Endothelial cell of umbilical vein (primary cell): ENCODE results near the gene RNF43. TPM values are rescaled to one million over a fixed set of nuclear protein-coding genes. Genes with fewer than 3 reads are reported as not detected.

Experiments used
- BruUV-seq: library from RNA; stranded (reverse); fragments of 400-500 nt; replicated peaks from 2 replicates; lab custom pipeline; 2021; lab: Mats Ljungman, UMichigan
- CTCF ChIA-PET: fragments of 300-600, 350-600 bp; sonication (Branson Sonifier 250); formaldehyde crosslinking; loops from one replicate; lab custom pipeline; 2021; ENCODE audit warnings: antibody characterized with exemption, inconsistent platforms; lab: Charles Lee
- POLR2A ChIA-PET: fragments of 300-600, 350-600 bp; sonication (Branson Sonifier 250); formaldehyde crosslinking; loops from one replicate; lab custom pipeline; 2021; ENCODE audit warnings: antibody characterized with exemption, inconsistent platforms; lab: Charles Lee
- DNase-seq: peaks from one replicate; pipeline ENCODE4 v3.0.0-alpha.2; 2011; ENCODE audit warnings: low read depth, low spot score
- FAIRE-seq: peaks from 2 replicates; lab custom pipeline; 2011; peaks lifted over from hg19 to GRCh38; lab: Jason Lieb, UNC
- H2AFZ ChIP-seq: 2 replicates; pipeline ENCODE4 v1.6.0; 2012; ENCODE audit warnings: low read depth, low read length, control low read depth, inconsistent platforms
- H3K27ac ChIP-seq: 2 replicates; pipeline ENCODE4 v1.5.1; 2011; ENCODE audit warnings: low read depth, mild to moderate bottlenecking, control low read depth, low read length, moderate library complexity; ENCODE audit not compliant: insufficient read depth
- H3K27me3 ChIP-seq, 2 experiments: 2 replicates each; pipeline versions ENCODE4 v1.6.0 to v1.6.1; 2011; ENCODE audit warnings: low read length in 2 of 2, mixed read lengths in 1 of 2; ENCODE audit not compliant: control insufficient read depth in 2 of 2, insufficient read depth in 2 of 2
- H3K36me3 ChIP-seq, 2 experiments: 2 replicates in 1 of 2; 3 replicates in 1 of 2; pipeline ENCODE4 v1.5.1; 2011; ENCODE audit warnings: low read length in 2 of 2, mild to moderate bottlenecking in 1 of 2, moderate library complexity in 1 of 2; ENCODE audit not compliant: control insufficient read depth in 2 of 2, insufficient read depth in 2 of 2; ENCODE audit errors: extremely low read depth in 1 of 2
- H3K4me1 ChIP-seq: 3 replicates; pipeline ENCODE4 v1.5.1; 2011; ENCODE audit warnings: mild to moderate bottlenecking, low read length; ENCODE audit not compliant: control insufficient read depth, insufficient read depth; ENCODE audit errors: extremely low read depth
- H3K4me2 ChIP-seq: 2 replicates; pipeline ENCODE4 v1.6.1; 2011; ENCODE audit warnings: low read length, control low read depth, mixed read lengths; ENCODE audit not compliant: insufficient read depth
- H3K4me3 ChIP-seq, 3 experiments: fragments of 200-600 bp in 1 of 3; sonication (generic), shearing (Covaris generic) in 1 of 3; replicated peaks in 1 of 3; 2 replicates each; pipeline ENCODE4 v1.5.1; 2011 to 2016; ENCODE audit warnings: control low read depth in 3 of 3, low read length in 3 of 3, mild to moderate bottlenecking in 2 of 3, inconsistent platforms in 1 of 3, low read depth in 1 of 3, moderate library complexity in 1 of 3; ENCODE audit not compliant: insufficient read depth in 1 of 3
- H3K79me2 ChIP-seq: 2 replicates; pipeline ENCODE4 v1.6.0; 2012; ENCODE audit warnings: low read length, inconsistent platforms; ENCODE audit not compliant: control insufficient read depth, insufficient read depth
- H3K9ac ChIP-seq: replicated peaks from 2 replicates; pipeline ENCODE3; 2011; ENCODE audit warnings: low read length, control low read depth; ENCODE audit not compliant: insufficient read depth; ENCODE audit errors: extremely low read depth
- H3K9me1 ChIP-seq: replicated peaks from 3 replicates; pipeline ENCODE4 v1.6.0; 2011; ENCODE audit warnings: mild to moderate bottlenecking, low read length; ENCODE audit not compliant: control insufficient read depth, insufficient read depth; ENCODE audit errors: extremely low read depth
- H3K9me3 ChIP-seq: replicated peaks from 2 replicates; pipeline ENCODE4 v1.5.1; 2012; ENCODE audit warnings: low read length, inconsistent platforms; ENCODE audit not compliant: control insufficient read depth, insufficient read depth
- H4K20me1 ChIP-seq: replicated peaks from 2 replicates; pipeline ENCODE3; 2011; ENCODE audit warnings: mild to moderate bottlenecking, low read length; ENCODE audit not compliant: control insufficient read depth, insufficient read depth; ENCODE audit errors: extremely low read depth
- EZH2 ChIP-seq: IDR thresholded peaks from 2 replicates; pipeline ENCODE4 v1.6.1; 2012; ENCODE audit warnings: borderline replicate concordance, low read depth, mild to moderate bottlenecking, moderate library complexity, low read length, inconsistent platforms; ENCODE audit not compliant: severe bottlenecking
- FOS ChIP-seq: IDR thresholded peaks from 2 replicates; pipeline ENCODE4 v1.6.1; 2011; ENCODE audit warnings: mild to moderate bottlenecking, low read length, moderate library complexity, borderline replicate concordance; ENCODE audit not compliant: insufficient read depth
- GATA2 ChIP-seq: IDR thresholded peaks from 2 replicates; pipeline ENCODE4 v1.7.0; 2011; ENCODE audit warnings: low read depth, mild to moderate bottlenecking, moderate library complexity, mixed read lengths, low read length; ENCODE audit not compliant: insufficient read length, insufficient read depth
- JUN ChIP-seq: IDR thresholded peaks from 2 replicates; pipeline ENCODE4 v1.6.1; 2011; ENCODE audit warnings: borderline replicate concordance, low read depth; ENCODE audit not compliant: insufficient read length, insufficient read depth
- MYC ChIP-seq: IDR thresholded peaks from one replicate; pipeline ENCODE4 v1.6.1; 2011; ENCODE audit warnings: mild to moderate bottlenecking, low read depth, low read length
- POLR2A ChIP-seq: IDR thresholded peaks from 2 replicates; pipeline ENCODE4 v1.6.1; 2012; ENCODE audit warnings: low read depth, mild to moderate bottlenecking, control low read depth, low read length
- POLR2AphosphoS5 ChIP-seq: IDR thresholded peaks from 2 replicates; pipeline ENCODE4 v1.6.1; 2012; ENCODE audit warnings: low read depth, mild to moderate bottlenecking, control low read depth, low read length, moderate library complexity; ENCODE audit not compliant: insufficient read depth
- dilution Hi-C: fragments of 300-500 bp; cut with MboI; formaldehyde crosslinking; loops from one replicate; pipeline ENCODE4 v1.15.0; 2019; ENCODE audit warnings: low sequenced_read_pairs; ENCODE audit not compliant: extremely low pct_ligation_motif_present
- intact Hi-C: fragments of 100-400 bp; cut with micrococcal nuclease; formaldehyde crosslinking; loops from one replicate; pipeline ENCODE4 v1.10.0; 2022
- polyA plus RNA-seq, 4 experiments: library from polyadenylated mRNA; depleted of rRNA in 3 of 4; stranded (reverse) in 3 of 4; unstranded in 1 of 4; fragments of >200 nt; gene quantifications; 2 replicates each; pipeline versions ENCODE4 v1.2.1 to v1.2.3, GENCODE V29; 2011 to 2012; ENCODE audit warnings: missing spikeins in 1 of 4
- total RNA-seq: library from RNA; stranded (reverse); gene quantifications from 2 replicates; pipeline ENCODE4 v1.2.3, GENCODE V29; 2021
- TF ChIP-seq, protein P1 (sequence below): IDR thresholded peaks from 2 replicates; pipeline ENCODE4 v1.6.1; 2011; ENCODE audit not compliant: insufficient read depth, insufficient read length
- TF ChIP-seq, protein P2 (sequence below), 2 donors: IDR thresholded peaks; 1 replicate in 1 of 2; 2 replicates in 1 of 2; pipeline ENCODE4 v1.5.1; 2011; ENCODE audit warnings: low read length in 2 of 2, mild to moderate bottlenecking in 2 of 2, moderate library complexity in 2 of 2, control low read depth in 1 of 2, inconsistent platforms in 1 of 2, low read depth in 1 of 2; ENCODE audit not compliant: insufficient read depth in 1 of 2; ENCODE audit errors: extremely low read depth in 1 of 2

Gene RNF43
- total and polyA plus RNA-seq, 2 donors (not counting 3 experiments of a cell fraction or from before 2014, with no cell fraction given) = not detected

- DNase-seq (no peak), FAIRE-seq (no peak)
- no peak overlapping the region for H3K9ac ChIP-seq
- H3K9me1 ChIP-seq = no peaks in the 10 kb centered on the region
- TF ChIP-seq POLR2AphosphoS5 = no peak
- TF ChIP-seq, protein P1, sequence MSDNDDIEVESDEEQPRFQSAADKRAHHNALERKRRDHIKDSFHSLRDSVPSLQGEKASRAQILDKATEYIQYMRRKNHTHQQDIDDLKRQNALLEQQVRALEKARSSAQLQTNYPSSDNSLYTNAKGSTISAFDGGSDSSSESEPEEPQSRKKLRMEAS = no peak
- no peak overlapping the region for H3K4me3 ChIP-seq
- H3K79me2 ChIP-seq = no peaks in the 10 kb centered on the region
- no peak overlapping the region for H3K4me2 ChIP-seq
- peaks cover 6 to 7% of the 10 kb centered on the region in 2 experiments for H3K27me3 ChIP-seq
- no peaks in the 10 kb centered on the region for H4K20me1 ChIP-seq
- no peaks in the 10 kb centered on the region for H3K9me3 ChIP-seq
- ChIA-PET CTCF (no interaction called here), POLR2A (no interaction called here)
- dilution Hi-C loops (no loop called here), intact Hi-C loops (no loop called here)
- no peak overlapping the region for H2AFZ ChIP-seq
- H3K36me3 ChIP-seq = no peaks in the 10 kb centered on the region
- no peak overlapping the region for H3K27ac ChIP-seq
- no peaks in the 10 kb centered on the region for H3K4me1 ChIP-seq
- no TSS peak for BruUV-seq
These were observed 19.5 kb upstream of the RNF43 start for GRCh38 chr17:58436805-58437239.

- no peak overlapping the region for H3K4me2 ChIP-seq
- no peak overlapping the region for H3K4me3 ChIP-seq
- BruUV-seq = no TSS peak
- no peaks in the 10 kb centered on the region for H4K20me1 ChIP-seq
- H3K27me3 ChIP-seq = peaks cover 4 to 6% of the 10 kb centered on the region in 2 experiments
- H3K9me1 ChIP-seq = no peaks in the 10 kb centered on the region
- no peak overlapping the region for H2AFZ ChIP-seq
- no peaks in the 10 kb centered on the region for H3K79me2 ChIP-seq
- H3K36me3 ChIP-seq = no peaks in the 10 kb centered on the region
- TF ChIP-seq MYC = no peak
- TF ChIP-seq FOS = no peak
- no peak for TF ChIP-seq JUN
- TF ChIP-seq GATA2 = no peak
- TF ChIP-seq, protein P1 = no peak
- no peak for TF ChIP-seq POLR2A
- no peak for TF ChIP-seq POLR2AphosphoS5
- TF ChIP-seq EZH2 = no peak
- TF ChIP-seq, protein P2, sequence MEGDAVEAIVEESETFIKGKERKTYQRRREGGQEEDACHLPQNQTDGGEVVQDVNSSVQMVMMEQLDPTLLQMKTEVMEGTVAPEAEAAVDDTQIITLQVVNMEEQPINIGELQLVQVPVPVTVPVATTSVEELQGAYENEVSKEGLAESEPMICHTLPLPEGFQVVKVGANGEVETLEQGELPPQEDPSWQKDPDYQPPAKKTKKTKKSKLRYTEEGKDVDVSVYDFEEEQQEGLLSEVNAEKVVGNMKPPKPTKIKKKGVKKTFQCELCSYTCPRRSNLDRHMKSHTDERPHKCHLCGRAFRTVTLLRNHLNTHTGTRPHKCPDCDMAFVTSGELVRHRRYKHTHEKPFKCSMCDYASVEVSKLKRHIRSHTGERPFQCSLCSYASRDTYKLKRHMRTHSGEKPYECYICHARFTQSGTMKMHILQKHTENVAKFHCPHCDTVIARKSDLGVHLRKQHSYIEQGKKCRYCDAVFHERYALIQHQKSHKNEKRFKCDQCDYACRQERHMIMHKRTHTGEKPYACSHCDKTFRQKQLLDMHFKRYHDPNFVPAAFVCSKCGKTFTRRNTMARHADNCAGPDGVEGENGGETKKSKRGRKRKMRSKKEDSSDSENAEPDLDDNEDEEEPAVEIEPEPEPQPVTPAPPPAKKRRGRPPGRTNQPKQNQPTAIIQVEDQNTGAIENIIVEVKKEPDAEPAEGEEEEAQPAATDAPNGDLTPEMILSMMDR (IDR thresholded peaks at IDR 0.05; ENCODE audit: extremely low read depth in 1 of 2, insufficient read depth in 1 of 2, low read depth in 1 of 2, low read length in 2 of 2) = no peak
- dilution Hi-C loops (no loop called here), intact Hi-C loops (no loop called here)
- H3K27ac ChIP-seq = no peak overlapping the region
- no peak for FAIRE-seq
- no peaks in the 10 kb centered on the region for H3K9me3 ChIP-seq
- H3K4me1 ChIP-seq = no peaks in the 10 kb centered on the region
- no peak overlapping the region for H3K9ac ChIP-seq
- DNase-seq = no peak
- CTCF ChIA-PET = no interaction called here
- POLR2A ChIA-PET = no interaction called here
These were observed 18.9 kb upstream of the RNF43 start for GRCh38 chr17:58436245-58436644.
